Stimulated activated CD4-positive, alpha-beta T cell treated with anti-CD3 and anti-CD28 coated beads, Interleukin-1b, Interleukin-23, amount 100 ng/mL, for 48 hours (primary cell): Measurements from ENCODE around the gene ALDH4A1.

ENCODE experiments used
- DNase-seq: peaks from one replicate; pipeline ENCODE4 v3.0.0-alpha.2; 2020

The ALDH4A1 gene, protein sequence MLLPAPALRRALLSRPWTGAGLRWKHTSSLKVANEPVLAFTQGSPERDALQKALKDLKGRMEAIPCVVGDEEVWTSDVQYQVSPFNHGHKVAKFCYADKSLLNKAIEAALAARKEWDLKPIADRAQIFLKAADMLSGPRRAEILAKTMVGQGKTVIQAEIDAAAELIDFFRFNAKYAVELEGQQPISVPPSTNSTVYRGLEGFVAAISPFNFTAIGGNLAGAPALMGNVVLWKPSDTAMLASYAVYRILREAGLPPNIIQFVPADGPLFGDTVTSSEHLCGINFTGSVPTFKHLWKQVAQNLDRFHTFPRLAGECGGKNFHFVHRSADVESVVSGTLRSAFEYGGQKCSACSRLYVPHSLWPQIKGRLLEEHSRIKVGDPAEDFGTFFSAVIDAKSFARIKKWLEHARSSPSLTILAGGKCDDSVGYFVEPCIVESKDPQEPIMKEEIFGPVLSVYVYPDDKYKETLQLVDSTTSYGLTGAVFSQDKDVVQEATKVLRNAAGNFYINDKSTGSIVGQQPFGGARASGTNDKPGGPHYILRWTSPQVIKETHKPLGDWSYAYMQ

GRCh38 chr1:18902523-18903290 is at the start of gene ALDH4A1:
ALDH4A1 (minus strand) TSS chr1:18902555; CDS start chr1:18902523, 32 bp downstream.
- DNase-seq: peak; percentile 96

- DNase-seq: peak; percentile 88
Measured at GRCh38 chr1:18951818-18952391, 49.5 kb upstream of the ALDH4A1 start.

DNA sequence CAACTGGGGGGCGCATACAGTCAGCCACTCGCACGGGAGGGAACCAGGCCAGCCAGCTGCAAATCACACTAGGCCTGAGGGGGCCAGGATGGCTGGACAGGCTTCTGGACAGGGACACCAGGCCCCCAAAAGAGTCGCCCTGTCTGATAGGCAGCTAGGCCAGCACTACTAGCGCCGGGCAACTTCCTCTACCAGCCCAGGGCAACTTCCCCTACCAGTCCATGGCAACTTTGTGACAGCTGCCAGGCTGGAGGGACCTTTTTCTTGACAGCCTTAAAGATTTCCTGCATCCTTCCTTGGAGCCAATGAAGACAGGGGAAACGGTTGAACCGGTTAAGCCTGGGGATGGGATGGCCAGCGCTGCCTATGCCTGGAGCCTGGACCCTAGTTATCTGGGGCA is 49.1 kb upstream of the ALDH4A1 start:
- no peak for DNase-seq

DNA sequence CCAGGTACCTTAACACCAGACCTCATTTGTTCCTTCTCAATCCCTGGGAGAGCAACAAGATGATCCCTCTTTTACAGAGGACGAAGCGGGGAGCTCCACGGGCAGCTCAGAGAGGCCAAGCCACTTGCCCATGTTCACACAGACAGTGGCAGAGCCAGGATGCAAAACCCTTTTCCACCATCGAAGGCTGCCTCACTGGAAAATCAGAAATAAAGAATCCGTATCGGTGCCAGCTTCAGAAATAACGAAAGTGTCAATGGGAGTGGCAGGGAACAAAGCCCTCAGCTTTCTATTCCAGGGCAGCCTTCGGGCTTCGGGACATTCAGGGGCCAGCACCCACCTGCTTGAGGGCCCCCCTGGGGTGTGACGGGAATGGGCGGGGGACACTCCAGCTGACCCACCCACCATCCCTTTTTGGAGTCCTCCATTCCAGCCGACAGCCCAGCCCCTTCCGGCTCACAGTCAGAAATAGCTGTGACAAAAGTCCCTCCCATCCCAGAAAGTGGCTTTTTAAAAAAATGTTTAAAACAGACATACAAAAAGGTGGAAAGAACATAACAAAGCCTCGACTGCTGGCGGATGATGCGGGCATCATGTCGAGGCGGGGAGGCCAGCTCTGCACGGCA is 48.2 kb upstream of the ALDH4A1 start:
- DNase-seq: no peak

GRCh38 chr1:18949686-18950400 is 47.5 kb upstream of the ALDH4A1 start:
- peak; percentile 31 for DNase-seq

- no peak for DNase-seq
Measured at GRCh38 chr1:18948913-18949685, 46.7 kb upstream of the ALDH4A1 start.

- peak; percentile 44 for DNase-seq
Measured at GRCh38 chr1:18948048-18948912, 45.9 kb upstream of the ALDH4A1 start.

- no peak for DNase-seq
Measured at GRCh38 chr1:18947570-18947969, 45.2 kb upstream of the ALDH4A1 start.

DNA sequence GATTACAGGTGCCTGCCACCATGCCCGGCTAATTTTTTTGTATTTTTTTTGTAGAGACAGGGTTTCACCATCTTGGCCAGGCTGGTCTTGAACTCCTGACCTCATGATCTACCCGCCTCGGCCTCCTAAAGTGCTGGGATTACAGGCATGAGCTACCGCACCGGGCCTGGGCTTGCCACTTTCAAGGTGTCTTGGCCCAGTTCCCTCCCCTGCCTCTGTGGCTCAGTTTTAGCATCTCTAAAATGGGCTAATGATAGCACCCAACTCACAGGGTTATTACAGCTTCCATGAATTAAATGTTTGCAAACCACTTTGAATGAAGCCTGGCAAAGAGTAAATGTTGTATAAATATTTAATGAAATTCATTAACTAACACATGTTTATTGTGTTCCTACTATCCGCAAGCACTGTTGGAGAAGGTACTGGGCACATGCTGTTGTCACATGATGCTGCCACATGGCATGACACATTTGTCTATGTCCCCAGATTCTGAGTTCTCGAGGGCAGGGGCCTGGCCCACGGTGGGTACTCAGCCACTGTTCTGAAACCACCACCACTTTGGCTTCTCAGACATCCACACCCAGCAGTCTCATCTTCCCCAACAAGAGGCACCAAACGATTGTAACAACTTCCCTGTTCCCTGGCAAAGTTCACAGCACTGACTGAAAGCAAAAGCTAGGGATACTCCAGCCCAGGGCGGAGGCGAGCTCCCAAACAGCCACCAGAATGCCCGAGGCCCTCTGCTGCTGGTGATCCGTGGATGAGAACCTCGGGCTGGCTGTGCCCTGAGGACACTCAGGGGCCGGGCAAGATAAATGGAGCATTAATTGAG is 44.4 kb upstream of the ALDH4A1 start:
- DNase-seq: no peak

DNA sequence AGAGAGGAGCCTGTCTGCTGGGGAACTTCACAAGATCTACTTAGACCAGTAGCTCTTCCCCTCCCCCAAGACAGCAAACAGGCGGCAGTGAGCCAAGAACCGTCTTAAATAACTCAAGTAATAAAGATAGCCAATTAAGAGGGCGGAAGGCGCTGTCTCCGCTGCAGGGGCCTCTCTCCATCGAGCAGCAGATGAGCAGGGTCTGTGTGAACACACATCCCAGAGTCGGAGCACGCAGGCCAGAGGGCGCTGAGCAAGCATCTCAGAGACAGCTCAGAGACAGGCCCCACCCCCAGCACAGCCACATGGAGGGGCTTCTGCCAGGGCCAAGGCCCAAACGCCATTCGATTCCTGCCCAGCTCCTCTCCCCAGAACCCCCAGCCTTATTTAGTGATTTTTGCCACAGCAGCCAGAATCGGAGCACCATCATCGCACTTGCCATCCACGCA is 43.1 kb upstream of the ALDH4A1 start:
- DNase-seq: no peak

GRCh38 chr1:18944810-18945209 is 42.5 kb upstream of the ALDH4A1 start:
- DNase-seq: no peak

- no peak for DNase-seq
Measured at GRCh38 chr1:18943914-18944572, 41.7 kb upstream of the ALDH4A1 start.

DNA sequence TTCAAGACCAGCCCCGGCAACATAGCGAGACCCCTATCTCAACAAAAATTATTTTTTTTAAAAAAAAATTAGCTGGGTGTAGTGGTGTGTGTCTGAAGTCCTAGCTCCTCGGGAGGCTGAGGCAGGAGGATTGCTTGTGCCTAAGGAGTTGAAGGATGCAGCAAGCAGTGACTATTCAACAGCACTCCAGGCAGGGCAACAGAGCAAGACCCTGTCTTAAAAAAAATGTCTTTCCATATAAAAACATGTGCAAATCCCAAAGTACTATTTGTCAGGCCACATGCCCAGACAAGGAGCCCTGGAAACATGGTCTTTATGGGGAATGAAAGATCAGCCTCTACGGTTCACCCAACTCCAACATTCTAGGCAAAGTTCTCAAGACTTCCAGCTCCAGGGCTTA is 40.8 kb upstream of the ALDH4A1 start:
- DNase-seq: no peak

DNA sequence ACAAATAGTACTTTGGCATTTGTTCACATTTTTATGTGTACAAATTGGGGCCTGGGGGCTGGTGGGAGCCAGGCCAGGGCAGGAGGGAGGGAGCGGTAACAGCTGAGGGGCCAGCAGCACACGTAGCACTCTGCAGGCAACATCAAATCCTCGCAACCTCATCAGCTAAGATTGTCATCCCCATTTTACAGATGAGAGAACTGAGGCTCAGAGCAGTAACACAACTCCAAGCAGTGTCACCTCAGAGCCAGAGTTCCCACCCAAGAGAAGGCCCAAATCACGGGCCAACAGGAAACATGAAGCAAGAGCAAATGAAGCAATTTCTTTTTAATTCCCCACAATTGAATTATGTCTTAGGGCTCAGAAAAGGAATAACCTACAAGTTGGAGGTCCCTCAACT is 40.0 kb upstream of the ALDH4A1 start:
- no peak for DNase-seq

GRCh38 chr1:18941221-18942141 is 39.1 kb upstream of the ALDH4A1 start:
- no peak for DNase-seq

DNA sequence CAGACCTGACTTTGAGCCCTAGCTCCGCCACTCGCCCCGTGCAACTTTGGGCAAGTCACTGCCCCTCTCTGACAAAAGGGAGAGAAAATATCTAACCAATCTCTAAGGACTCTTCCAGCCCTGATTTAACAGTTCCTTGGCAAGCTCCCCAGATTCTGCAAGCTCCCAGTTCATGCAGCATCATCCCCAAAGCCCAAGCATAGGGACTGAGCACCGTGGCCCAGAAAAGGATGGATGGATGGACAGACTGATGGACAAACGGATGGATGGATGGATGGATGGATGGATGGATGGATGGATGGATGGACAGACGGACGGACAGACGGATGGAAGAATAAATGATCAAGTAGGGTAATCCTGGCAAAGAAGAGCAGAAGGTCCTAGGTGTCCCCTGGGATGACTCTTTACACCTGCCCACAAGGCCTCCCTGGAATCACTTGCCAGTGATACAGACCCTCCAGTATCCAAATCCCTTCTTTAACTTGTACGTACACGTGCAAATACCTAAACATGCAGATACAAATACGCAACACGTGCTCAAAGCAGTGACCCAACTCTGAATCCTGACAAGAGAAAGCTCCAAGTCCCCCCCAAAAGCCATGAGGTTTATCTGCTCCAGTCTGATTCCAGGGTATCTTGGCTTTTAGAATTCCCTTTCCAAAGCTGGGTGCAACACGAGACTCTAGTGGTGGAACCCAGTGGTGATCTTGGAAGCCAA is 38.1 kb upstream of the ALDH4A1 start:
- DNase-seq: no peak
